ENCODE results near the gene UMODL1.

The UMODL1 gene

DNA sequence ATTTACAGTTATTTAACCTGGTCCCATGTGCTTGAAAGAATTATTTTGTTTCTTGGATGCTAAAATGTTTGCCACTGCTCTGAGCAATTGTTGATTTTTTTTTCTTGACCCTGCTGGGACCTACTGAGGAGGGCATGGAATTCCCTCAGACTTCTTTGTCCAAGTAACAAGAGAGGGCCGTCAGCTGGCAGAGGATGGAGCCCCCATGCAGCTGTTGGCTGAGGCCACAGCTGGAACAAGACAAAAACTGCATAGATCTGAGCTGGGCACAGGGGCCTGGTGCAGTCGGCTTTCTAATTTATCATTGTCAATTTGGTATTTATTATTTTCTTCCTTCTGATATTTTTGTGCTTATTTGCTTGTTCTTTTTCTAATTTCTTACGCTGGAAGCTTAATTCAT is 108.2 kb downstream of the UMODL1 start:
- TF ChIP-seq YY1 (IDR thresholded peaks at IDR 0.05; ENCODE audit: low read depth): no peak
- no peak for TF ChIP-seq RAD21 (IDR thresholded peaks at IDR 0.05; ENCODE audit: low read depth)
- TF ChIP-seq TCF12 (IDR thresholded peaks at IDR 0.05; ENCODE audit: low read depth): no peak
- TF ChIP-seq CEBPB (IDR thresholded peaks at IDR 0.05): no peak
- TF ChIP-seq TEAD4 (IDR thresholded peaks at IDR 0.05): no peak
- no peak for TF ChIP-seq CREB1 (IDR thresholded peaks at IDR 0.05; ENCODE audit: low read depth)
- no peak for TF ChIP-seq ZBTB7A (IDR thresholded peaks at IDR 0.05; ENCODE audit: low read depth)
- TF ChIP-seq EGR1 (IDR thresholded peaks at IDR 0.05): no peak
- no peak for TF ChIP-seq NFIC (IDR thresholded peaks at IDR 0.05)
- no peak for TF ChIP-seq FOXM1 (IDR thresholded peaks at IDR 0.05; ENCODE audit: borderline replicate concordance, low read depth)
- no peak for TF ChIP-seq TAF1 (IDR thresholded peaks at IDR 0.05; ENCODE audit: low read depth)
- TF ChIP-seq, protein P1, sequence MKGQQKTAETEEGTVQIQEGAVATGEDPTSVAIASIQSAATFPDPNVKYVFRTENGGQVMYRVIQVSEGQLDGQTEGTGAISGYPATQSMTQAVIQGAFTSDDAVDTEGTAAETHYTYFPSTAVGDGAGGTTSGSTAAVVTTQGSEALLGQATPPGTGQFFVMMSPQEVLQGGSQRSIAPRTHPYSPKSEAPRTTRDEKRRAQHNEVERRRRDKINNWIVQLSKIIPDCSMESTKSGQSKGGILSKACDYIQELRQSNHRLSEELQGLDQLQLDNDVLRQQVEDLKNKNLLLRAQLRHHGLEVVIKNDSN (IDR thresholded peaks at IDR 0.05): no peak
- TF ChIP-seq EP300 (IDR thresholded peaks at IDR 0.05; ENCODE audit: borderline replicate concordance): no peak
- TF ChIP-seq REST (IDR thresholded peaks at IDR 0.05; ENCODE audit: low read depth): no peak
- no peak for TF ChIP-seq MAX (IDR thresholded peaks at IDR 0.05)

- no peak for TF ChIP-seq EP300 (IDR thresholded peaks at IDR 0.05; ENCODE audit: borderline replicate concordance)
- TF ChIP-seq MAX (IDR thresholded peaks at IDR 0.05): no peak
- no peak for TF ChIP-seq CREB1 (IDR thresholded peaks at IDR 0.05; ENCODE audit: low read depth)
- TF ChIP-seq EGR1 (IDR thresholded peaks at IDR 0.05): no peak
- TF ChIP-seq TAF1 (IDR thresholded peaks at IDR 0.05; ENCODE audit: low read depth): no peak
Observed at GRCh38 chr21:42182713-42183371, 111.7 kb downstream of the UMODL1 start.

DNA sequence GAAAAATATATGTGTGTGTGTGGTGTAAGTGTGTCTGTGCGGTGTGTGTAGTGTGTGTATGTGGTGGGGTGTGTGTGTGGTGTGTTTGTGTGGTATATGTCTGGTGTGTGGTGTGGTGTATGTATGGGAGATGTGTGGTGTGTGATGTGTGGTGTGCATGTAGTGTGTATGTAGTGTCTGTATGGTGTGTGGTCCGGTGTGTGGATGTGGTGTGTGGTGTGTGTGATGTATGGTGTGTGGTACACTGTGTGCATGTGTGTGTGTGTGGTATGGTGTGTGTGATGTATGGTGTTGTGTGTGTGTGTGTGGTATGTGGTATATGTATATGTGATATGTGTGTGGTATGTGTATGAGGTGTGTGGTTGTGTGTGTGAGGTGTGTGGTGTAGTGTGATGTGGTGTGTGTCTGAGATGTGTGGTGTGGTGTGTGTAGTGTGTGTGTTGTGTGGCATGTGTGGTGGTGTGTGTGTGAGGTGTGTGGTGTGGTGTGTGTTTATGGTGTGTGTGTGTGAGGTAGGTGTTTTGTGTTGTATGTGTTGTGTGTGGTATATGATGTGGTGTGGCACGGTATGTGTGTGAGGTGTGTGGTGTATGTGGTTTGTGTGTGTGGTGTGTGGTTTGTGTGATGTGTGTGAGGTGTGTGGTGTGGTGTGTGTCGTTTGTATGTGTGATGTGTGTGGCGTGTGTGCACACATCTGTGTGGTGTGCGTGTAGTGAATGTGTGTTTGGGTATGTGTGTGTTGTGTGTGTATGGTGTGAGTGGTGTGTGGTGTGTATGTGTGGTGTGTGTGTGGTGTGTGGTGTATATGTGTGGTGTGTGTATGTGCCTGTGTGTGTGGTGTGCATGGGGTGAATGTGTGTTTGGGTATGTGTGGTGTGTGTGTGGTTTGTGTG is 112.5 kb downstream of the UMODL1 start:
- TF ChIP-seq CREB1 (IDR thresholded peaks at IDR 0.05; ENCODE audit: low read depth): no peak
- TF ChIP-seq CEBPB (IDR thresholded peaks at IDR 0.05): no peak

GRCh38 chr21:42186591-42186990 is 115.5 kb downstream of the UMODL1 start:
- no peak for TF ChIP-seq EP300 (IDR thresholded peaks at IDR 0.05; ENCODE audit: borderline replicate concordance)
- no peak for TF ChIP-seq TCF12 (IDR thresholded peaks at IDR 0.05; ENCODE audit: low read depth)
- no peak for TF ChIP-seq NFIC (IDR thresholded peaks at IDR 0.05)
- no peak for TF ChIP-seq RAD21 (IDR thresholded peaks at IDR 0.05; ENCODE audit: low read depth)
- no peak for TF ChIP-seq TAF1 (IDR thresholded peaks at IDR 0.05; ENCODE audit: low read depth)
- TF ChIP-seq TEAD4 (IDR thresholded peaks at IDR 0.05): no peak
- TF ChIP-seq CEBPB (IDR thresholded peaks at IDR 0.05): no peak
- TF ChIP-seq YY1 (IDR thresholded peaks at IDR 0.05; ENCODE audit: low read depth): no peak
- no peak for TF ChIP-seq EGR1 (IDR thresholded peaks at IDR 0.05)
- TF ChIP-seq MAX (IDR thresholded peaks at IDR 0.05): no peak
- no peak for TF ChIP-seq ZBTB7A (IDR thresholded peaks at IDR 0.05; ENCODE audit: low read depth)

- TF ChIP-seq TAF1 (IDR thresholded peaks at IDR 0.05; ENCODE audit: low read depth) (no peak), NFIC (IDR thresholded peaks at IDR 0.05) (no peak), RAD21 (IDR thresholded peaks at IDR 0.05; ENCODE audit: low read depth) (no peak), REST (IDR thresholded peaks at IDR 0.05; ENCODE audit: low read depth) (no peak), EP300 (IDR thresholded peaks at IDR 0.05; ENCODE audit: borderline replicate concordance) (no peak), YY1 (IDR thresholded peaks at IDR 0.05; ENCODE audit: low read depth) (no peak), FOXM1 (IDR thresholded peaks at IDR 0.05; ENCODE audit: borderline replicate concordance, low read depth) (no peak), ZBTB7A (IDR thresholded peaks at IDR 0.05; ENCODE audit: low read depth) (no peak), TCF12 (IDR thresholded peaks at IDR 0.05; ENCODE audit: low read depth) (no peak), EGR1 (IDR thresholded peaks at IDR 0.05) (no peak), MAX (IDR thresholded peaks at IDR 0.05) (no peak), CREB1 (IDR thresholded peaks at IDR 0.05; ENCODE audit: low read depth) (no peak), CEBPB (IDR thresholded peaks at IDR 0.05) (no peak), TEAD4 (IDR thresholded peaks at IDR 0.05) (no peak)
- TF ChIP-seq, protein P1 (IDR thresholded peaks at IDR 0.05): no peak
Observed at GRCh38 chr21:42187976-42188653, 117.0 kb downstream of the UMODL1 start.
